HG03025 (cell line): ENCODE measurements around the gene ASIC5.
"Not testable (repeated sequence)": the region's sequence is repeated elsewhere in the genome, so short reads cannot be mapped to it uniquely, and the experiment has no call there.

Source experiments
- ATAC-seq: cut with Tn5 transposase; IDR thresholded peaks from one replicate; pipeline ENCODE4 v1.9.1; 2021; ENCODE audit warnings: mild to moderate bottlenecking, moderate library complexity; ENCODE audit not compliant: unreplicated experiment, low FRiP score

Gene ASIC5

DNA sequence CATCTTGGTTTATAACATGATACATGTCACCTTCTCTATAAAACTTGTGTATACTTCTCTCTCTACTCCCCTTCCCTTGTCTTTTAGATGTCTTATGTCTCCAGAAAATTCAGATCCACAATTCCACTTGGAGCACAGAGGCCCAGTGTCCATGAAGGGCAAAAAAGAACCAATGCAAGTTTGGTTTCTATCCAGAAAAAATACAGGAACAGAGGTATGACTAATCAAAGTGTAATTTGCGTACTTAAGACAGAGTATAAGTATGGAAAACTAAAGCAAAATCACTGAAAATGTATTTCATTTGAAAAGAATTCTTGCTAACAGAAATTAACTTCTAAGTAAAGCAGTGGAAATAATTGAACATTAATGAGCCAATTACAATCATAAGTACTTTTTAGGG is 61.1 kb downstream of the ASIC5 start:
- no peak for ATAC-seq

DNA sequence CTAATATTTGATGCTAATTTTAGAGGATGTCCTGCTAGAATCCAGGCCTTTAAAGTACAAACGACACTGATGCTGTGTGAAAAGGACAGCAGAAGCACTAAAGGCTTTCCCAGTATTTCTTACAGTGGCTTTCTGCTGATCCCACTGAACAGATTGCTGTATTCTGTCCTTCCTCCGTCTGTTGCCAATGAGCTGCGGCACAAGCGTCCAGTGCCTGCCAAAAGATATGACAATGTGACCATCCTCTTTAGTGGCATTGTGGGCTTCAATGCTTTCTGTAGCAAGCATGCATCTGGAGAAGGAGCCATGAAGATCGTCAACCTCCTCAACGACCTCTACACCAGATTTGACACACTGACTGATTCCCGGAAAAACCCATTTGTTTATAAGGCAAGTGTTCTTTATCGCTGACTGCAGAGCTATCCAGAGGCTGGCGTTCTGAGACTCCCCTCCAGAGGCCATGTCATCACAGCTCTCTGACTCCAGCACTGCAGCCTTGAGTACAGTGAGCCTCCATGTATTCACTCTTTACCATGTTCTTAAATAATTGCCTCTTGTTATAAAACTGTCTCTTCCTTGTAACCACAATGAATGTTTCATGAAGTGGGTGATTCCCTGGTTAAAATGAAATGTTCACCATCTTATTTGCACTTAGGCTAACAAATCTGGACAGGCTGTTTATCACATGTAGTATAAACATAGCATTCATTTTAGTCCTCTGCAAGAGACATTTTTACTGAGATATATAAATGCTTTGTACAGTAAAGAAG is 63.7 kb downstream of the ASIC5 start:
- no peak for ATAC-seq

DNA sequence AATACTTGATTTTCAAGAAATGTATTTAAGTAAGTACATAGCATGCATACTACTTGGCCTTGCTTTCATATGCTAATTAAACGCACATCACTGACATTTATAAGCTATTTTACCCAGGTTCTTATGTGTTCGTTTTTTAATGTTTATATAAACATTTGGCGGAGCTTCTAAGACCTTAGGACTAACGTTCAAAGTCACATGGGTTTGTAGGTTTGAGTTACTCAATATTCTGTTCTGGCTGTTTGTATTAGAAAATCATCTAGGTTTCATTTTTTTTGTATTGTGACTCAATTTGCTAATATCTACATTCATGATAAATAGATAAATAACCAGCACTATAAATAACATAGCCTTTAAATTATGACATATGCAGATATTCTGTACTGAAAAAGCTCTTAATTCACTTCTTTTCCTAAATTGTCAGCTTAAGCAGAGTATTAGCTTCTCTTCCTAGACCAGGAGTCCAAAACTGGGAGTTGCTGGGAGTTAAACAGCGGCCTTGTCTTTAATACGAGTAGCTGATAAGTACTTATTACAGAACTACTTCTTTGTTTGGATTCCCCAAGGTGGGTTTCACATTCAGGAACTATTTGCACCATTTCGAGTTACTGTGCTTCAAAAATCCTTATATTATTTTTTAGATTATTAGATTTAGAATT is 65.3 kb downstream of the ASIC5 start:
- no peak for ATAC-seq

DNA sequence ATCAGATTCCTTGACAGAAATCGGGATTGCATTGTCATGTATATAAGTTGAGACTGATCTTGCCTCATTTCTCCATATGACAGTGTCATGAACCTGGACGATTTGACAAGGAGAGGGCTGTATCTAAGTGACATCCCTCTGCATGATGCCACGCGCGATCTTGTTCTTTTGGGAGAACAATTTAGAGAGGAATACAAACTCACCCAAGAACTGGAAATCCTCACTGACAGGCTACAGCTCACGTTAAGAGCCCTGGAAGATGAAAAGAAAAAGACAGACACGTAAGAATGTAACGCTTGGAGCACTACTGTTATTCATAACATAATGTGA is 66.3 kb downstream of the ASIC5 start:
- ATAC-seq = no peak

DNA sequence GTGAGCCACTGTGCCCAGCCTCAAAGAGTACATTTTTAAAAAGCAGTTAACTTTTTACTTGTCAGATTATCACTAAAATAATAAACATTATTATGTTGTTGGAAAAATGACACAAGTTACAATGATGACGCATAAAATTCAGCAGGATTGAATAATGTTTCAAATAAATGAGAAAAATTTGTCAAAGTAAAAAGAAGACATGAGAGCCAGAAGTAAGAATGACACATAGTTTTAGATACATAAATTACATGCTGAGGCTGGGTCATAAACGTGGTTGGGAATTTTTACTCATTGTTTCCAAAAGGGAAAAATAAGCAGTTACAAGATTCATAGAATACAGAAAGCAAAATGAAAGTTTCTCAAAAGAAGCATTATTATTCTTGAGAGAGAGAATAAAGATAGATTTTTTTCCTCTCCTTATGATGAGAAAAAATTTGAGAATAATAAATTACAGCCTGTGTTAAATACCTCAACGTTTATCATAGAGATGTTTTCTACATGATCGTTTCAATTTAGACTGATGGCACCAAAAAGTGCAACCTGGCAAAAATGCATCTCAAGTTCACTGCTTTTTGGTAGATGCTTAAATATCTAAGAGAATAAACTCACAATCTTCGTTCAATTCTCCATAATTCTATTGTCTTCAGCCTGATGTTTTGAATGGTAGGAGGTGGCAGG is 66.8 kb downstream of the ASIC5 start:
- no peak for ATAC-seq

DNA sequence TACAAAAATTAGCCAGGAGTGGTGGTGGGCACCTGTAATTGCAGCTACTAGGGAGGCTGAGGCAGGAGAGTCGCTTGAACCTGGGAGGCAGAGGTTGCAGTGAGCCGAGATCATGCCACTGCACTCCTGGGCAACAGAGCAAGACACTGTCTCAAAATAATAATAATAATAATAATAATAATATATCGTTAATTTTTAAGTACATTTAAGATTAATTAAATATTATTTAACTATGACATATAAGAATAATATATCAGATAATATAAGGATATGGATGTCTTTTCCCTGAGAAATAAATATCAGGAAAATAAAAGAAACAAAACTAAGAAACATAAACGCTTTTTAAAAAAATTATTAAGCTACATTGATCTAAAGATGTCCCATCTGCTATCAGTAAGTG is 68.5 kb downstream of the ASIC5 start:
- ATAC-seq = not testable (repeated sequence)

DNA sequence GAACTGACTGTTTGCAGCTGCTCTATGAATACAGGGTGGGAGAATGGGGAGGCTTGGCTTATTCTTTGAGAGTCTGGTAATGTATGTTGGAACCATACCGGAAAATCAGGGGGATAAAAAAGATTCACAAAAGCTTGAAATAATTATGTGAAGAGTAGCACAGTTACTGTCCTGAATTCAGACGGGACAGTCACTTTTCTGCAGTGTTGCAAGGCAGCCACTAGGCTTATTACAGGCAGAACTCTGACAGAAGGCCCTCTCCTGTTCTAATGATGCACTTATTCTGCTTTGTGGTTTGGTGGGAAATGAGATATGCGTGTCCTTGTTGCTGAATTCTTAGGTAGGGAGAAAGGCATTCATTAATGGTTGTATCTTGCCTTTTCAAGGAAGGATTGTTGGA is 70.1 kb downstream of the ASIC5 start:
- no peak for ATAC-seq

DNA sequence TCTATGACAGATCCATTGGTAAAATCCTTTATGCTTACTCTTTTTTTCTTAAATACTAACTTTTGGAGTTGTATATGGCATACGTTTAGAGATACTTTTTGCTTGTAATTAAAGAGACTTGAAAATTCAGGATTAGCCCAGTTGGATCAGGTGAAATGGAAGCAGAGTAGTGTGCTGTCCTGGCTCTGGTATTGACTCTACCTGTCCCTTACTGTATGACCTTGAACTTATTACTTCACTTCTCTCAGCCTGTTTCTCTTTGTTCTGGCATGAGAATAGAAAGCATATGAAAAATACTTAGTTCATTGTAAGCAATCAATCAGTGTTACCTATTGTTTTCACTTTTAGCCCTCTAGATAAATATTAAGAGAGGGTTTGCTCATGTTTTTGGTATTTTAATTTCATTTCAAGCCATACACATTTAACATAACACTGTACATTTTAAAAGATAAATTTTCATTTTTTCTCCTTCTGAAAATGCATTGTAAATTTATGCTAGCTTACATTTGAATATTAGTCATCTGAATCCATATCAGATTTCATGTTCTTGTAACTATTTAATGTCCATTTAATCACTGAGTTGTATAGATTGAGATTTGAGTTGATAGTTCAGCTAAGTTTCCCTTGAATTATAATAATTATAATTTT is 71.4 kb downstream of the ASIC5 start:
- ATAC-seq = no peak

DNA sequence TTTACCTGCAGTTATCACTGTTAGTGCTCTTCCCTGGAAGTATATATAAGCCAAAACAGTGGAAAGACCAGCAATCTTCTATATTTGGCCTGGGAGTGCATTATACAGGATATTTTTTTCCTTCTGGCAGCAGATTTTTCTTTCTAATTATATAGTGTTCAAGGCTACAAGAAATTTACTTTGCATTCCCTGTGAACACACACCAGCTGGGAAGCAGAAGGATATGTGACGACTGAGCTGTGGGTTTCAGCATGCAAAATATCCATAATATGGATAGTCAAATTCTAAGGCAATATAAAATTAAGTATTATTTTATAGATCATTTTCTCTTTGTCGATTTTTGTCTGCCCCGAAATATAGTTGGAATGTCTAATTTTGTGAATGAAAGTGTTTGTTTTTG is 76.1 kb downstream of the ASIC5 start:
- ATAC-seq = no peak

DNA sequence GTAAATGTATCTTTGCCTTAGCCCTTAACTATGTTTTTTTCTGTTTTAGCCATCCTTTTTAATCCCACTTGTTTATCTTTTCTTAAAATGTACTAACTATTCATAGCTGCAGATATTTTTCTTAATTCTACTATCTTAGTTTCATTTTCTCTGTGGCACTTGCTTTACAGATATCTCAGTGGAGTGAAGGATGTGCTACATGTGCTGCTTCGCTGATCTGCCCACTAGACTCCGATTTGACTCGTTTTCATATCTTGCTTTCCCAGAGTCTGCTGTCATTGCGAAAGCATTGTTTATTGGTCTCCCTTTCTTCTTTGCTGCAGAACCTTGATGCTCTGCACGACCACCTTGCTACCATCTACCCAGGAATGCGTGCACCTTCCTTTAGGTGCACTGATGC is 76.7 kb downstream of the ASIC5 start:
- no peak for ATAC-seq

DNA sequence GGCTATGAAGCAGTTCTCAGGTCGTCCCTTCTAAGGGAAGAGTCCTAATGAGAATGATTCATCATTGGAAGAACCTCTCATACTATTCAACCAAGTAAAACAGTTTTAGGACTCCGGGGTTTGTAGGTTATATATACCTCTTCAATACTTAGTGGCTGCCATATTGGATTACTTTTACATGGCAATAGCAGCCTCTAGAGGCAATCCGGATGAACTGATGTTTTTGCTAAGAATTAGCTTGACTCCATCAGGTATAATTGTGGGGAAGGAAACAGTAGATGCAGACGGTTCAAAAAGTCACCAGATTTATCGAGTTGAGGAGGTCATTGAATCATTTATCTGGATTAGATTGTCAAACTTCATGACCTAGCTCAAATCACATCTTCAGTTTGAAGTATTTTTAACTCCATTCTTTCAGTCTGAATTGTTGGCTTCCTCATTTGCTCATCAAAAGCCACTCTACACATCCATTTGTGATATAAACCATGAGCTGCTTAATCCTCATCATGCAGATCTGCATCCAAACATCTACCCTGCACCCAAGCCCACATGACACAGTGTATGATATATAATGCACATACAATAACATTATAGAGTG is 78.9 kb downstream of the ASIC5 start:
- peak; percentile 97 for ATAC-seq

DNA sequence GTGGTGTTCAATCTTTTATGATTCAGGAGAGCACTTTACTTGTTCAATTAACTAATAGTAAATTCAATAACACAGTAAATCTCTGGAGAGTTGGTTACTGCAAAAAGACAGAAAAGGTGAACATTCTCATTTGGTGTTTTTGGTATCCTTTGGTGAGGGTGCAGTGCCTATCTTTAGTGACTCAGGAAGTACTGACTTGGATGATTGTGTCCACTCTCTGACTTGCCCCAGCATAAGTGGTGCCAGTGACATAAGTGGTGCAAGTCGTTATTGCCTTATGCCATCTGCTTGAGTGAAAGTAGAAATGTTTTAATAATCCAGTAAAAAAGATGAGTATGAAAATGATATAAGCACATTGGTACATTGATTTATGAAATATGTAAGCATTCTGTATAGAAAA is 80.2 kb downstream of the ASIC5 start:
- ATAC-seq = no peak

DNA sequence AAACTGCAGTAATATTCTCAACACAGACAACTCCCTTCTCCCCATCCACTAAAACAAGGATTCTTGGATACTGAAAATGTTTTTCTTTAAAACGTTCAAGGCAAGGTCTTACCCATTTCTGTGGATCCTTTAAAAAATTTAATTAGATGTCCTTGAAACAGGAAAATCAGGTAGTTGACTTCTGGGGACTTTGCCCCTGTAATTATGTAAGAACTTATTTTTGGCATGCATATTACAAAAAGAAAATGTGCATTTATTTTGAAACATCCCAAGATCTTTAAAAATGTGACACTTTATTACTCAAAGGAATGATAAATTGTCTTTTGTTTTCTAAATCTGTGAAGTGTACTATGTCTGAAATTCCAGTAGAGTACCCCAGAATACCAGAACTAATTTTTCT is 81.4 kb downstream of the ASIC5 start:
- ATAC-seq = no peak

DNA sequence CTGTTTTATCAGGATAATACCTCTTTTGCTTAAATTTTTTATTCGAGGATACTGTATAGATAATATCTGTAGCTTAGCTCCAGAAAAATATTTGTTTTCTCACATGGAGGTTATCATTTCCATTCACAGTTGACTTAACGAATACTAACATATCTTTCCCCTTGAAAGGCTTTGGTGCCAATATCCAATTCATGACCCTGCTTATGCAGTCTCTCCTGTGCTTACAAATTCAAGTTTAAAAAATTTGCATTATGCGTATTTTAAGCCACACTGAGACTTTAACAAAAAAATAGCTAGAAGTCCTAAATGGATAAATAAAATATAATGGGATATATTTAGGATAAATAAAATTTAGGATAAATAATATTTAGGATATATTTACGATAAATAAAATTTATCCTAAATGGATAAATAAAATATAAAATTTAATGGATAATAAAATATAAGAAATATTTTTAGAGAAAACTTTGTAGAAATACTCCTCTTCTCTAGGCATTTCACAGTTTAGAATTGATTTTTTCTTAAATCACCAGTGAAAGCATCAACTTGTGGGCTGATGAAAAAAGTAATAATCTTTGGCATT is 84.7 kb downstream of the ASIC5 start:
- no peak for ATAC-seq

DNA sequence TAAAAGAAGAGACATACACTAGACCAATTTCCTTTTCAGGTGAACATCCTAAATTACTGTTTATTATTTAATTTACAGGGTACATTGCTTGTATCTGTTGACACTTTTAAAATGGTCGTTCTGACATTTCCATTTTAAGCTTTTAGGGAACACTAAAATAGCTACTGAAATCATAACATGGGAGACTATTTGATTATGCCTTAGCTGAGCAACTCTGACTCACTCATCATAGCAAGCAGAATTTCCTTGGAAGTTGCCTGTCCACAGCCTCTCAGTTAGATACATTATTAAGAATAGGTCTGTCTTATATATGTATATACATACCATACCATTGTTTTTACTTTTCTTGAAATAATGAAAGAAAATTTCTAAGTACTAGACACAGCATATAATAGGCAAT is 85.3 kb downstream of the ASIC5 start:
- no peak for ATAC-seq
